Trophoblast cell (in vitro differentiated cells and primary cell): Measurements from ENCODE around the gene CHCHD3.
A peak's percentile ranks its signal among the peaks of the same experiment; 100 is the strongest.

Experiments used
- DNase-seq, 2 donors: peaks; one replicate each; pipeline ENCODE4 v3.0.0-alpha.2; 2016
- H2AFZ ChIP-seq: 2 replicates; pipeline ENCODE4 v1.6.1; 2013; ENCODE audit warnings: low read length, moderate library complexity, mild to moderate bottlenecking; ENCODE audit not compliant: insufficient read depth, poor library complexity
- H2AK5ac ChIP-seq: 2 replicates; pipeline ENCODE4 v1.6.1; 2013; ENCODE audit warnings: mild to moderate bottlenecking, low read length
- H2BK120ac ChIP-seq: 2 replicates; pipeline ENCODE4 v1.6.1; 2013; ENCODE audit warnings: low read length, mild to moderate bottlenecking, moderate library complexity; ENCODE audit not compliant: insufficient read depth, poor library complexity
- H2BK12ac ChIP-seq: 2 replicates; pipeline ENCODE4 v1.6.1; 2013; ENCODE audit warnings: mild to moderate bottlenecking, low read length, moderate library complexity
- H2BK5ac ChIP-seq: 2 replicates; pipeline ENCODE4 v1.6.1; 2013; ENCODE audit warnings: low read length, low read depth, moderate library complexity, mild to moderate bottlenecking; ENCODE audit not compliant: poor library complexity
- H3K14ac ChIP-seq: 2 replicates; pipeline ENCODE4 v1.6.1; 2013; ENCODE audit warnings: mild to moderate bottlenecking, low read length
- H3K18ac ChIP-seq: 2 replicates; pipeline ENCODE4 v1.6.1; 2013; ENCODE audit warnings: mild to moderate bottlenecking, low read length
- H3K23ac ChIP-seq: 2 replicates; pipeline ENCODE4 v1.6.1; 2013; ENCODE audit warnings: low read length
- H3K27ac ChIP-seq: 2 replicates; pipeline ENCODE4 v1.5.1; 2013; ENCODE audit warnings: low read depth, mild to moderate bottlenecking, inconsistent platforms, low read length, moderate library complexity
- H3K27me3 ChIP-seq: 2 replicates; pipeline ENCODE4 v1.6.1; 2013; ENCODE audit warnings: inconsistent platforms, mild to moderate bottlenecking, low read length, moderate library complexity; ENCODE audit not compliant: insufficient read depth
- H3K36me3 ChIP-seq, 2 experiments: 1 replicate in 1 of 2; 2 replicates in 1 of 2; pipeline ENCODE4 v1.6.1; 2013; ENCODE audit warnings: low read length in 2 of 2, mild to moderate bottlenecking in 2 of 2, moderate library complexity in 1 of 2; ENCODE audit not compliant: insufficient read depth in 2 of 2, control insufficient read depth in 1 of 2
- H3K4ac ChIP-seq: 2 replicates; pipeline ENCODE4 v1.6.1; 2013; ENCODE audit warnings: low read depth, mild to moderate bottlenecking, low read length, moderate library complexity
- H3K4me1 ChIP-seq, 2 experiments: 1 replicate in 1 of 2; 2 replicates in 1 of 2; pipeline ENCODE4 v1.6.1; 2013; ENCODE audit warnings: low read length in 2 of 2, mild to moderate bottlenecking in 2 of 2, moderate library complexity in 1 of 2; ENCODE audit not compliant: insufficient read depth in 2 of 2, control insufficient read depth in 1 of 2
- H3K4me2 ChIP-seq: 2 replicates; pipeline ENCODE4 v1.6.1; 2013; ENCODE audit warnings: inconsistent platforms, mild to moderate bottlenecking, low read length, moderate library complexity
- H3K4me3 ChIP-seq: 2 replicates; pipeline ENCODE4 v1.5.1; 2013; ENCODE audit warnings: mild to moderate bottlenecking, low read depth, low read length, inconsistent platforms
- H3K79me1 ChIP-seq: one replicate; pipeline ENCODE4 v1.6.1; 2013; ENCODE audit warnings: low read length
- H3K79me2 ChIP-seq: 2 replicates; pipeline ENCODE4 v1.6.1; 2013; ENCODE audit warnings: low read length, mild to moderate bottlenecking; ENCODE audit not compliant: control insufficient read depth, insufficient read depth, poor library complexity
- H3K9ac ChIP-seq: 2 replicates; pipeline ENCODE4 v1.6.1; 2013; ENCODE audit warnings: mild to moderate bottlenecking, low read length
- H3K9me3 ChIP-seq: 2 replicates; pipeline ENCODE4 v1.6.1; 2013; ENCODE audit warnings: low read depth, mild to moderate bottlenecking, control low read depth, inconsistent platforms, low read length; ENCODE audit not compliant: insufficient read depth
- H4K12ac ChIP-seq: 2 replicates; pipeline ENCODE4 v1.6.1; 2013; ENCODE audit warnings: low read depth, mild to moderate bottlenecking, low read length, moderate library complexity
- H4K8ac ChIP-seq: 2 replicates; pipeline ENCODE4 v1.6.1; 2013; ENCODE audit warnings: low read depth, mild to moderate bottlenecking, low read length, moderate library complexity
- H4K91ac ChIP-seq: one replicate; pipeline ENCODE4 v1.6.1; 2013; ENCODE audit warnings: low read depth, mild to moderate bottlenecking, low read length, moderate library complexity
- WGBS: extraction: QIAGEN DNeasy Blood & Tissue Kit; methylation state at CpG from one replicate; pipeline ENCODE4 v1.1.7; 2013; ENCODE audit warnings: missing lambda C conversion rate; ENCODE audit not compliant: insufficient read length, insufficient coverage; ENCODE audit errors: extremely low coverage; 5-methylcytosine and 5-hydroxymethylcytosine counted together

CHCHD3 gene

GRCh38 chr7:132760866-132761265 is 321.0 kb downstream of the CHCHD3 start:
- Histone ChIP-seq H3K36me3 (no peaks in the 10 kb centered on the region), H2BK12ac (no peak overlapping the region), H3K4me3 (no peak overlapping the region), H3K27ac (no peak overlapping the region), H3K79me2 (no peaks in the 10 kb centered on the region), H4K12ac (no peak overlapping the region), H4K91ac (no peak overlapping the region), H2BK120ac (no peak overlapping the region), H3K4me2 (no peak overlapping the region), H2AK5ac (no peak overlapping the region), H3K4ac (no peak overlapping the region), H4K8ac (no peak overlapping the region), H2BK5ac (no peak overlapping the region), H3K27me3 (no peaks in the 10 kb centered on the region), H3K9me3 (peaks cover 2% of the 10 kb centered on the region), H3K79me1 (no peaks in the 10 kb centered on the region), H3K4me1 (no peaks in the 10 kb centered on the region), H3K23ac (no peak overlapping the region), H3K18ac (no peak overlapping the region), H2AFZ (no peak overlapping the region), H3K9ac (no peak overlapping the region), H3K14ac (no peak overlapping the region)
- peak; percentile 25 to 61 for DNase-seq
- WGBS, result no CpG with 5 or more reads among the region's 7 CpGs

GRCh38 chr7:132760244-132760623 is 321.7 kb downstream of the CHCHD3 start:
- Histone ChIP-seq H3K79me1 (no peaks in the 10 kb centered on the region), H3K79me2 (no peaks in the 10 kb centered on the region), H3K9me3 (peaks cover 2% of the 10 kb centered on the region), H2BK12ac (no peak overlapping the region), H3K14ac (no peak overlapping the region), H3K36me3 (no peaks in the 10 kb centered on the region), H3K4ac (no peak overlapping the region), H3K27me3 (no peaks in the 10 kb centered on the region), H3K4me3 (no peak overlapping the region), H3K27ac (no peak overlapping the region), H2AK5ac (no peak overlapping the region), H3K18ac (no peak overlapping the region), H4K12ac (no peak overlapping the region), H4K91ac (no peak overlapping the region), H2AFZ (no peak overlapping the region), H3K23ac (no peak overlapping the region), H2BK120ac (no peak overlapping the region), H3K9ac (no peak overlapping the region), H4K8ac (no peak overlapping the region), H3K4me2 (no peak overlapping the region), H2BK5ac (no peak overlapping the region), H3K4me1 (no peaks in the 10 kb centered on the region)
- DNase-seq, result peak in 1 of 2 donors; percentile 50
- WGBS, result no CpG with 5 or more reads among the region's 2 CpGs

- Histone ChIP-seq H3K23ac (no peak overlapping the region), H4K91ac (no peak overlapping the region), H3K14ac (no peak overlapping the region), H3K4ac (no peak overlapping the region), H2BK5ac (no peak overlapping the region), H3K36me3 (no peaks in the 10 kb centered on the region), H3K4me1 (no peaks in the 10 kb centered on the region), H3K4me3 (no peak overlapping the region), H2BK12ac (no peak overlapping the region), H2AK5ac (no peak overlapping the region), H3K27me3 (no peaks in the 10 kb centered on the region), H2BK120ac (no peak overlapping the region), H3K9me3 (peaks cover 2% of the 10 kb centered on the region), H3K79me2 (no peaks in the 10 kb centered on the region), H3K27ac (no peak overlapping the region), H4K12ac (no peak overlapping the region), H2AFZ (no peak overlapping the region), H3K79me1 (no peaks in the 10 kb centered on the region), H3K4me2 (no peak overlapping the region), H4K8ac (no peak overlapping the region), H3K9ac (no peak overlapping the region), H3K18ac (no peak overlapping the region)
- WGBS, result no CpG with 5 or more reads among the region's 15 CpGs
- DNase-seq, result peak in 1 of 2 donors; percentile 15
Observed at GRCh38 chr7:132759482-132760243, 322.2 kb downstream of the CHCHD3 start.

GRCh38 chr7:132758986-132759385 is 322.9 kb downstream of the CHCHD3 start:
- Histone ChIP-seq H3K4ac (no peak overlapping the region), H3K23ac (no peak overlapping the region), H4K8ac (no peak overlapping the region), H4K12ac (no peak overlapping the region), H4K91ac (no peak overlapping the region), H3K79me1 (no peaks in the 10 kb centered on the region), H2BK12ac (no peak overlapping the region), H3K4me3 (no peak overlapping the region), H3K27me3 (no peaks in the 10 kb centered on the region), H3K79me2 (no peaks in the 10 kb centered on the region), H3K9ac (no peak overlapping the region), H2AK5ac (no peak overlapping the region), H3K27ac (no peak overlapping the region), H3K18ac (no peak overlapping the region), H3K9me3 (peaks cover 2% of the 10 kb centered on the region), H3K4me2 (no peak overlapping the region), H3K36me3 (no peaks in the 10 kb centered on the region), H3K4me1 (no peaks in the 10 kb centered on the region), H2BK5ac (no peak overlapping the region), H2AFZ (no peak overlapping the region), H2BK120ac (no peak overlapping the region), H3K14ac (no peak overlapping the region)
- no CpG with 5 or more reads among the region's 5 CpGs for WGBS
- DNase-seq, result peak; percentile 86 to 90
